ENCODE results near the gene LRRC36.

Gene LRRC36

DNA sequence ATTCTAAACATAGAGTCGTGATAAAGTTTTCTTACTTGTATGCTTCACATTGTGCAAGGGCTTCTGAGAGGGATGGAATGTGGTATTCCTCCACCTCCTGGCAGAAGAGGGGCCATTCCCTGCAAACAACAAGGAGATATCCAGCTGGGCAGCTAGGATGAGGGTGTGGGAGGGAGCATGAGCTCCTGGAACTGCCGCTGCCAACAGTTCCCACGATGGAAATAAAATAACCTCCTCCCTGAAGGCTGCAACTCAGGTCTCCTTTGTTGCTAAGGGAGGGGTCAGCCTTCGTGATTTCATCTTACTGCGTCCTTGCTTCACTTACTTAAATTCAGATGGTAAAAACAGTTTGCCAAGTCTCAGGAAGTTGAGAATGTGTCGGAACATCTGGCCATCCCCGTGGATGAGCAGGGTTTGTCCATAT is 31.7 kb upstream of the LRRC36 start:
- DNase-seq, result no peak

DNA sequence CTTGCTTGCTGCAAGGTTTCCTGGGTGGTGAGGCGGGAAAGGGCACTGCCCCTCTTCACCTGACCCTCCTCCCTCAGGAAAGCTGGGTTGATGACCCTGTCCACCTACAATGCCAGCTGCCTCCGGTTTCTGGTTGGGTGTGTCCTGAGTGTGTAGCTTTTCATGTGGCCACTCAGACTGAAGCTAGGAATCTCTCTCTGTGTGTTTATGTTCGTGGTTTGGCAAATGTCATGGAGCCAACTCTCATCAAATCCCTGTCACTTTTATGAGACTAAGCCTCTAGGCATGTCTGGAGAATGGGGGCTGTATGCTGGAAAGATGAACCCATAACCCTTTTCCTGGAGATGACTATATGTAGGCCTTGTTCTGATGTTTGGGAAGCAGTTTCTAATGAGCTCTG is 30.2 kb upstream of the LRRC36 start:
- no peak for DNase-seq

DNA sequence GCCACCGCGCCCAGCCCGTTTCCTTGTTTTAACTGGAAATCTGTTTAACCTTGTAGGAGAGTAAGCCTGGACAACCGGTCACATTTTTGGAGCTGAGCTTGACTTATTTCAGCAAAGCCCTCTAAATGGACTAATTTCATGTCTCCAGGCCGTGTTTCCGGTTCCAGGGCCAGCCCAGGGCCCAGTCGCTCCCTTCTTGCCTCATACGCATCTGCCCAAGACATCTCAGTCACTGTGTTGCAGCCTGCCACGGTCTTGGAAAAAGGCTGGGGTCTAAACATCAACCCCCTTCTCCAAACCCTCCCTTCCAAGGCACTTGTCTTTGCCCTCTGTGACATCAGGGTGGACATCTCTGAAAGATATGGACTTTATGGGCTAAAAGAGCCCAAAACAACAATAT is 28.3 kb upstream of the LRRC36 start:
- DNase-seq, result no peak

DNA sequence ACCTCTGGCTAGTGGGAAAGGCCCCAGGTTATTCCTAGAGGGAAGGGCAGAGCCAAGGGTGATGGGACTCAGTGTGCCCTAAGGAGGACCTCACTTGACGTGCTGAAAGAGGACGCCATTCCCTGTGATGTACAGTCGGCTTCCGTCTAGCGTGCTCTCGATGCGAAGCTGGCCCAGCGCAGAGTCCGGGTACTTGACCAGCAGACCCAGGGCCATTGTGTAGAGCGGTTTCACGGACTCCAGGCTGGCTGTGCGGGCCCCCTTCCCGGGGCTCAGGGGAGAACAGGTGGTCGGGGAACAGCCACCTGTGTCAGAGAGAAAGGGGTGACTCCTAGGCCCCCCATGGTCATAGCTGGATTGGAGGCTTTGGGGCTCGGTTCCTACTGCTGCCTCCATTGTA is 27.3 kb upstream of the LRRC36 start:
- DNase-seq, result no peak

DNA sequence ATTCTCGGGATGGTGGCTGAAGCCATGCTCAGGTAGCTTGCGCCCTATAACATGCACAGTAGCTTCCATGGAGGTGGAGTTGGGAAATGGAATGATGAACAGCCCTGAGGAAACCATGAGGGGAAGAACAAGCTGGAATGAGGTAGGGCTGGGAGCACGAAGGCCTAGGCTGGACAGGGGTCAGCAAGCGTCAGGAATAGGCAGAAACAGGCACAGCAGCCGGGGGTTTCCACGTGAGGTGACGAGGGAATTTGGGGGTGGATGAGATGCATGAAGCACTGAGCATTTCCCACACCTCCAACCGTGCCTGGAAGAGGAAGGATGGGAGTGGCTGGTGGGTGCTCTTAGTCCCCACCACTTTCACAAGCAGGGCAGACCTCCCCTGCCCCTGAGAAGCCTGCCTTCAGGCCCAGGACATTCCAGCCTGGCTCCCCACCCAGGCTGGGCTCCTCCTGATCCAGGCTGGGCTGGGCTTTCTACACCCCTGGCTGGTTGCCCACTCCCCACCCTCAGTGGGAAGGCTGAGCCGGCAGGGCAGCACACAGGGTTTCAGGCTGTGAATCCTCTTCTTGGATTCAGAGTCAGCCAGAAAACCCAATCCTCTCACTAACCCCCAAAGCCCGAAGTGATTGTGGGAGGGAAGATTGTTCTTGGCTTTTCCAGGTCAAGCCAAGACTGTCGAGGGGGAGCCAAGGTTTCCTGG is 25.4 kb upstream of the LRRC36 start:
- DNase-seq, result no peak

DNA sequence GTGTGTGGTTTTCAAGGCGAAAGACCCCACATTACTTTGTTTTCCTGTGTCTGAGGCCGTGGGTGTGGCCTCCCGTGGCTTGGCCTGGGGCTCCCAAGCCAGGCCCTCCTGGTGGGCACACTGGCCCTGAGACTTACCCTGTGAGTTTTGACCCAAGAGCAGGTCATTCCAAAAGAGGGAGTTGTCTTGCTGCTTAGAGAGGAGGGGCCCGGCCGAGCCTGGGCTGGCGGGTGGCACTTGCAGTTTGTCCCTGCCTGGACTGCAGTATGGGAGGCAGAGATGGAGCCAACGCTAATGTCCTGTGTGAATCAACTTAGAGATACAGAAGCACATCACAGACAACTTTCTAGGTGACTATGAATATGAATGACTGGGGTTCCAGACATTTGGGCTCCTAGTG is 24.5 kb upstream of the LRRC36 start:
- no peak for DNase-seq

DNA sequence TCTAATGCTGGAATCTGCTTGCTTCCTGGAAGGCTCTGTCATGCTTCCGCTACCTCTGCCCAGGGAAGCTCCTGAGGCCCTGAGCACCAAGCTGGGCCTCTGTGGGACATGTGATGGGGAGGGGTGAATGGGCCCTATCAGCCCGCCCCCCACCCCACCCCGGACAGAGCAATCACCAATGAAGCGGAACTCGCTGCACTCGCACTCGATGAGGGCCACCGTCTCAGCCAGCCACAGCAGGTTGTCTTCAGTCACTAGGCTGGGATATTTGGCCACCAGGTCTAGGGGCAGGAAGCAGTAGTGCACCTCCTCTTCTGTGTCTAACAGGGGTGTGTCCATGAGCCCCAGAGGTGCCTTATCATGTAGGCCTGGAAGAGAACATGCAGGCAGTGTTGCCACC is 23.6 kb upstream of the LRRC36 start:
- no peak for DNase-seq

DNA sequence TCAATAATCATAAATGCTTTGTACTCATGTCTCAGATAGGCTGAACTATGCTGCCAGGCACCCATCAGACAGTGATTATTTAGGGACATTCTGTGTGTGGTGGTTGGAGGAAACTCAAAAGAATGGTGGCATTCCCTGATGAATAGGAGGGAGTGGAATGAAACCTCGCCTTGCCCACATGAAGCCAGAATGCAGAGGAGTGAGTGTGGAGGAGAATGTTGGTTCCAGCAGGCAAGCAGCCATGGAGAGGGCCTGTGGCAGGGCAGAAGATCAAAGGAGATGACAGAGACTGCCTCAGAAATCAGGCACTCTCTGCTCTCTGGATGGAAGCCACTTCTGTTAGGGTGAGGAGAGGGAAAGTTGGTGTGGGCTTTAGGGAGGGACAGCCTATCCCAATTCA is 22.6 kb upstream of the LRRC36 start:
- DNase-seq, result no peak

DNA sequence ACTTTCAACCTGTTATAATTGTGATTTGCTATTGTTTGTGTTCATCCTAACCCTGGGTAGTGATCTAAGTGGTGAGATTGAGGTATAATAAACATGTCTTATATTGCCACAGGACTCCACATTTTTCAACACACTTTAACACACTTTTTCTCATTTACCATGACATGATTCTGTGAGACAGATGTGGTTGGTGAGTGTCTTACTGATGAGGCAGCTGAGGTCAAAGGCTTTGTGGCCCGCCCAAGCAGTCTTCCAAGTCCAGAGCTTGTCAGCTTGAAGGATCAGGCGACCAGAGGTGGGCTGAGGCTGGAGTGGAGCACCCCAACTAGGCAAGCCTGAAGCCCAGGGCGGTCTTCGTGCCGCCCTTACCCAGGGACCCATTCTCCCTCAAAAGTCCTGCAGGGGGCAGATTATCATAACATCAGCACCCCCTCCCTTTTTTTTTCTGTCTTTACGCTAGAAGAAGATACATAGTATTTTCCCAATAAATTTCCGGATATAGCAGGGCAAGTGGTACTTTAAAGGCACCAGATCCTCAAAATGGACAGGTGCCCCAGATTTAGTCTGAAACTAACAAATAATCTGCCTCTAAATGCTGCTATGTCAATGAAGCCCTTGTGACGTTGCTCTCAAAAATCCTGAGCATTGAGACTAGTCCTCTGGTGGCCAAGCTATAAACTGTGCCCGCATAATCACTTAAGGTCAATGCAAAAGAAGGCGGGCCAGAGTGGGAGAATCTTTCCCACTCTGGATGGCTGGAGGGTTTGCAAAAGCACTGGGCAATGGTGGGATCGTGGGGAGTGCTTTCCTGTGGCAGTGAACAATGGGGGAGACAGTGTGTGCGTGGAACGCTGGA is 21.2 kb upstream of the LRRC36 start:
- DNase-seq, result no peak

DNA sequence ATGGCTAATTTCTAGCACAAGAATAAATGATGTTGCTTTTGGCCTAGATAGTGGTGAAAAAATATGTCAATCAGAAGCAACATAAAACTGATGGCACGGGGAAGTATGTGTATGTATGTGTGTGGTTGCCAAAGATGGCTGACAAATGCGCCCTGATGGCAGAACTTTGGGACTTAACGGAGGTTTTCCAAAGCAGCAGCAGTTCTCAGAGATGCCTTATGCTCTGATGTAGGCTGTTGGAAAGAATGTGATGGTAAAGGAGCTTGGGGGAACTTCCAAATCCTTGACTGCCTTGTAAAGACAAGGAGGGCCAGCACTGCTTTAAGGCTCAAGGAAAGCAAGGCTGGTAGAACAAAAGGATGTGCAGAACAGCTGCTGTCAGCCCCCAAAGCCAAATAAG is 16.1 kb upstream of the LRRC36 start:
- DNase-seq, result no peak

DNA sequence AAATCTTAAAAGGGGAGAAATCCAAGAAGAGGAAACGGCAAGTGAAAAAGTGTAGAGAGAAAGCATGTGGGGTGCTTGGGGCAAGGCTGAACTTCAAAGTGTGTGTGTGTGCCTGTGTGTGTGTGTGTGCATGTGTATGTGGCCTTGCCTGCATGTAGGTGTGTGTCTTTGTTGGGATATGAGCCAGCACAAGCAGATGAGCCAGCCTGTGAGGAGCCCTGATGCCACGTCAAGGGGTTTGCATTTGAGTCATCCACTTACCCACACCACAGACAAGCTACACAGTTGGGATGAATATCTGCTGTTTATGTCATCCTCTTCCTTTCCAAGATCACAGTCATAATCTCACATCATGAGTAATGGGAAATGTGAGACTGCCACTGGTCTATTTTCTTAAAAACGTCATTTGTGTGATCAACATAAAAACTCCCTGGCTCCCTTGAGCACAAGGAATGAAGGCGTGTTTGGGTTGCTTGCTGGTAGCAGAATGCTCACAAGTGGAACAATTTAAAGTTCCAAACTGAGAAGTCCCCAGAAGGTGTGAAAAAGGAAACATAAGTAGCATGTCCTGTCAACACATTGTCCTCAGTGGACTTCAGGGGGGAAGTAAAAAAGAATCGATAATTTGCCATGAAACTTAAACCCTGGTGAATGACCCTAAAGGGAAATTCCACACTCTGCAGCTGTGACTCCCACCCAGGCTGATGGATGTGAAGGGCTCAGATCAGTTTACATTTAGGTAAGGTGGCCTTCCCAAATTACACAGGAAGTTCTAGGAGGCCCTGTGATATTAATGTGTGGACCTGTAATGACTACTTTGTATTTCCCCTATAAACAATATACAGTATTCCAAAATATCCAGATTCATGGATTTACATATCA is 14.8 kb upstream of the LRRC36 start:
- peak in 1 of 2 donors; percentile 7 for DNase-seq

DNA sequence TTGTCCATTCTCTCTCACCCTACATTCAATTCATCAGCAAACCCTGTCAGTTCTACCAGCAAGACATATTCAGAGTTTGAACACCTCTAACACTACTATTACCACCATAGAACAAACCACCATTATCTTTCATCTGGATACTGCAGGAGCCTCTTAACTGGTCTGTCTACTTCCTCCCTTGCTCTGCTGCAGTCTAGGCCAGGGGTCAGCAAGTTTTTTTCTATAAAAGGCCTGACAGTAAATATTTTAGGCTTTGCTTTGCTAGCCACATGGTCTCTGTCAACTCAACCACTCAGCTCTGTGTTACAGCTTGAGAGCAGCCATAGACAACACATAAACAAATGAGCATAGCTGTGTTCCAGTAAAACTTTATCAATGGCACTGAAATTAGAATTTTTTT is 13.9 kb upstream of the LRRC36 start:
- DNase-seq, result peak in 1 of 2 donors; percentile 11

DNA sequence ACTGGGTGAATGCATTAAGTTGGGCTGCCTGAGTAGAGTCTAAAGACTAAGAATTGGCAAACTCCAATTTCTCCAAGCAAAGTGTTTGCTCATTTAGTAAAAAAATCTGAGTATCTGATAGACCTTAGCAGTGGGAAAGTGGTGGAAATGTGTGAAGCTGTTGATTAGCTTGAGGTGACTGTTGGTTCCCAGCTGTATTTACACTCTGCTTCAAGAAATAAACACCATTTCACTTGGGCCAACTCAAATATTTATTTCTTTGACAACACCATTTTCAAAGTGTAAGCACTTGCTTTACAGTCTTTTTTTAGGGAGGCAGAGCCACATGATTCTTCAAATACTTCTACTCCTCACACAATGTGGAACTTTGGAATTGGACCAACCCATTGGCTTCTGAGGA is 8.8 kb upstream of the LRRC36 start:
- no peak for DNase-seq

DNA sequence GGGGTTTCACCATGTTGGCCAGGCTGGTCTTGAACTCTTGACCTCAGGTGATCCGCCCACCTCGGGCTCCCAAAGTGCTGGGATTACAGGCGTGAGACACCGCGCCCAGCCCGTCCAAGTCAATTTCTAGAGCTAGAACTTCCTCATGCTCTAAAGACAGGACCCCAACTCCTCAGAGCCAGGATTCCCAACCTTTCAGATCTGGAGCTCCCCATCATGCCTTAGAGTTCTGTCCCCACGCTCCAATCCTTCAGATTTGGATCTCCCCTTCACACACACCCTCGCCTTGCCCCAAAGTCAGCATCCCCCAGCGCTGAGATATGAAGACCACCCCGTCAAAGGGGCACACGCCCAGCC is 522 bp upstream of the LRRC36 start:
- no peak for DNase-seq

DNA sequence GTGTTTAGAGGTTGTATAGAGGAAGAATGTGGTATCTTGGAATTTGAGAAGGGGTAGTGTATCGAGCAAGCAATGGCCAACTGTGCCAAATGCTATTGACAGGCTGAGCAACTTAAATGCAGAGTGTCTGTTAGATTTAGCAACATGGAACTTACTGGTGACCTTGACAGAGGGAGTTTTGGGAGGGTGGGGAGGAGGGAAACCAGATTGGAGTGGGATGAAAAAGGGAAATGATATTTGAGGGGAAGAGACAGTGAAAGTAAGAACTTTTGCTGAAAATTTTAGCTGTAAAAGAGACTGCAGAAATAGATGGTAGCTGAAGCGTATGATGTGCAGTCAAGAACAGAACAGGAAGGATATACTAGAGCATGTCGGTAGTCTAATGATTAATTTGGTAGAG is 1.1 kb downstream of the LRRC36 start:
- DNase-seq, result peak; percentile 23 to 38

DNA sequence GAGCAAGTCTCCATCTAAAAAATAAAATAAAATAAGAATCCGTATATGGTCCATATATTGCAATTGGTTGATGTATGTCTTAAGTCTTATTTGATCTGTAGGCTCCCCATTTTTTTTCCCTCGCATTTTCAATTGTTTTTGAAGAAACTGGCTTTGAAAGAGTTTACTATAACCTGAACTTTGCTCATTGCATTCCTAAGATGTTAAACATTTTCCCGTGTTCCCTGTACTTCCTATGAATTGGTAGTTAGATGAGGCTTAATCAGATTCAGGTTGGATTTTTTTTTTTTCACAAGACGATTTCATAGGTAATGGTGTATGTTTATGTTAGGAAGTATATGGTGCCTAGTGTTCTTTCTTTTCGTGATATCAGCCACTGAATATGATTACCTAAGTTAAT is 3.3 kb downstream of the LRRC36 start:
- no peak for DNase-seq

DNA sequence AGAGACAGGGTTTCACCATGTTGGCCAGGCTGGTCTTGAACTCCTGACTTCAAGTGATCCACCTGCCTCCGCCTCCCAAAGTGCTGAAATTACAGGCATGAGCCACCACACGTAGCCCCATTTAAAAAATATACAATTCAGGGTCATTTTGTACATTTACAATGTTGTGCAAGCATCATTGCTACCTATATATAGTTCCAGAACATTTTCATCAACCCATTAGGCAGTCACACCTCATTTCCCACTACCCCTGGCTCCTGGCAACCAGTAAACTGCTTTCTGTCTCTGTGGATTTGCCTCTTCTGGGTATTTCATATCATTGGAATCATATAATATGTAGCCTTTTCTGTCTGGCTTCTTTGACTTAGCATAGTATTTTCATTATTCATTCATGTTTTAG is 6.7 kb downstream of the LRRC36 start:
- DNase-seq, result no peak

DNA sequence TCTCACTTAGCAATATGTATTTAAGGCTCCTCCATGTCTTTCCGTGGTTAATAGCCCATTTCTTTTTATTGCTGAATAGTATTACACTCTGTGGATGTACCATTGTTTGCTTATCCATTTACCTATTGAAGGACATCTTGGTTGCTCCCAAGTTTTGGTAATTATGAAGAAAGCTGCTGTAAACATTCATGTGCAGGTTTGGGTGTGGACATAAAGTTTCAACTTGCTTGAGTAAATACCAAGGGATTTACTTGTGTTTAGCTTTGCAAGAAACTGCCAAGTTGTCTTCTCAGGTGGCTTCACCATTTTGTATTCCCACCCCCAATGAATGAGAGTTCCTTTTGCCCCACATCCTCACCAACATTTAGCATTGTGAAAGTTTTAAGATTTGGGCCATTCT is 9.5 kb downstream of the LRRC36 start:
- no peak for DNase-seq

DNA sequence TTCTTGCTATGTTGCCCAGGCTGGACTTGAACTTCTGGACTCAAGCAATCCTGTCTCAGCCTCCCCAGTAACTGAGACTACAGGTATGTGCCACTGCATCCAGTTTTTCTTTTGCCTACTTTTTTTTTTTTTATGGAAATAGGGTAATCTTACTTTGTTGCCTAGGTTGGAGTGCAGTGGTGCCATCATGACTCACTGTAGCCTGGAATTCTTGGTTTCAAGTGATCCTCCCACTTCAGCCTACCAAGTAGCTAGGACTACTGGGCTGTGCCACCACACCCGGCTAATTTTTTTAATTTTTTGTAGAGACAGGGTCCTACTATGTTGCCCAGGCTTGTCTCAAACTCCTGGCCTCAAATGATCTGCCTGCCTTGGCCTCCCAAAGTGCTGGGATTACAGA is 10.0 kb downstream of the LRRC36 start:
- DNase-seq, result no peak

DNA sequence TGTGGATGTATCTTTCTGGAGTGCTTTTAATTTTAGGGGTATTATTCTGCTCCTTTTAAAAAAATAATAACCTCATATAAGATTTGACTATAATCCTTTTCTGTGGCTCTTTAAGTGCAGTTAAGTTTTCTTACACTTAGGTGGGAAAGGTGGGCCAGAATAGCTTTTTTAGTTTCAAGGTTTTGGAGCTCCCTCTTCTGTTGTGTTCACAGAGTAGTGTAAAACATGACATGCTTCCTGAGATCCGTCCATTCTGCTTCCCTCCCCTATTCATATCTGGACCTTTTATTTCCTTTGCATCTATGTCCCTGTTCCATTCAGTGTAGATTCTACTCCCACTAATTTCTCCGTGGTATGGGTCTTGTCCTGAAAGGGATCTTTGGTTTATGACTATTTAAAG is 12.8 kb downstream of the LRRC36 start:
- DNase-seq, result no peak

DNA sequence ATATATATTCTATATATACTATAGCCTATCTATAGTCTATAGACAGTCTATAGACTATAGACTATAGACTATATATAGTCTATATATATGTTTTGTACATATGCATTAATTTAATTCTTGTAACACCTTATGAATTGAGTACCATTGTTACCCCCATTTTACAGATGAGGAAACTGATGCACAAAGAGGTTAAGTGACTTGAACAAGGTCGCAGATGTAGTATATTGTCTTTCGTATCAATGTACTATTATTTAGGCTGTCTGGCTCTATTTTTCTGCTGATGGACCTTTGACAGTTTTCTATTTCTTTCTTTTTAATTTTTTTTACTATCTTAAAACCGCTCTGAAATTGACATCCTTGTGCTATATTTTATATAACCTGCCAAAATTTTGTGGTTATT is 14.6 kb downstream of the LRRC36 start:
- no peak for DNase-seq

DNA sequence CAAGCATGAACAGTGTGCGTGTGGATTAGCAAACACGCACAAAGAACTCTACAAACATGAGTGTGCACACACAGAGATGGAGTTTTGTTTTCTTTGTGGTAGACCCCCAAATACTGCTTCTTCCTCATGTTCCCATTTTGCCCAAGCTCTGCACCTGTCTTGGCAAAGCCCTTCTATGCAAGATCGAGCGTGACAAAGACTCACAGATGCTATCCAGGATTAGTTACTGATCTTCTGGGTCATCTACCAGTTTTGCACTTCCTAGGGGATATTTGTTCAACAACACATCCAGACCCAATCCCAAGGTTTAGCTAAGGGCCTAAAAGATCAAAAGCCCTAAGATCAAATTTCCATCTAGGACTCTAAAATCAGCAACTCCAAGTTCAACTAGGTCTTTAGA is 16.0 kb downstream of the LRRC36 start:
- no peak for DNase-seq

DNA sequence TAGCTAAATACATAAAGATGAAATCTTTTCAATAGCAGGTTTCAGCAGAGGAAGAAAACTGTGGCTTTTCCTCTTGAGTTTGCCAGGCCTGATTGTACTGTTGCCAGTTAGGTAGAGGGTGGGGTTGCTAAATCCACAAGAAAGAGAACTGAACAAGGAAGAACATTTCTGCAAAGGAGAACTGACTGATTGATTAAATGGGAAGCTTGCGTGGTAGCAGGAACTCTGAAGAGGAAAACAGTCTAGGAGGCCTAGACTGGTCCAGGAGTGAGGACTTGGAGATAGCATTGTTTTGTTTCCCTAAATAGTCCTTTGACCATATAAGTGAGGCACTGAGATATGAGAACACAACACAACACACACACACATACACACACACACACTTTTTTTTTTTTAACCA is 18.8 kb downstream of the LRRC36 start:
- DNase-seq, result peak in 1 of 2 donors; percentile 7

Data from inflammatory macrophage (primary cell).